Thoracic aorta (tissue), 2 donors: ENCODE measurements around the gene IRAK2. TPM values are rescaled to one million over a fixed set of nuclear protein-coding genes. Genes with fewer than 3 reads are reported as not detected.

Experiments
- ATAC-seq: fragments of 150-250 bp; one replicate; pipeline ENCODE4 v1.8.0; 2017; ENCODE audit warnings: low read depth; ENCODE audit not compliant: insufficient number of reproducible peaks, low FRiP score
- DNase-seq: peaks from one replicate; pipeline ENCODE4 v3.0.0-alpha.2; 2020; ENCODE audit warnings: low spot score
- H3K27ac ChIP-seq, 2 donors: fragments of 200-600 bp; sonication (generic); 1 replicate in 1 of 2; 2 replicates in 1 of 2; pipeline ENCODE4 v1.5.1; 2016; ENCODE audit warnings: mild to moderate bottlenecking in 2 of 2, moderate library complexity in 2 of 2
- H3K27me3 ChIP-seq: fragments of 200-600 bp; sonication (generic); replicated peaks from 2 replicates; pipeline ENCODE4 v1.6.0; 2016; ENCODE audit warnings: mild to moderate bottlenecking; ENCODE audit not compliant: insufficient read depth
- H3K36me3 ChIP-seq: fragments of 200-600 bp; sonication (generic); one replicate; pipeline ENCODE4 v1.5.1; 2016
- H3K4me1 ChIP-seq, 2 donors: fragments of 200-600 bp; sonication (generic); 1 replicate in 1 of 2; 2 replicates in 1 of 2; pipeline versions ENCODE4 v1.5.1 to v1.6.0; 2016; ENCODE audit warnings: low read depth in 2 of 2, mild to moderate bottlenecking in 1 of 2; ENCODE audit not compliant: control insufficient read depth in 1 of 2
- H3K4me3 ChIP-seq: fragments of 200-600 bp; sonication (generic); 2 replicates; pipeline ENCODE4 v1.5.1; 2016; ENCODE audit warnings: mild to moderate bottlenecking
- H3K9me3 ChIP-seq: fragments of 200-600 bp; sonication (generic); 2 replicates; pipeline ENCODE4 v1.5.1; 2016
- total RNA-seq, 2 donors: library from RNA; depleted of rRNA; stranded (reverse); fragments of >200 nt; gene quantifications; one replicate each; pipeline versions ENCODE4 v1.1.0 to v1.2.3, GENCODE V29; 2016
- TF ChIP-seq, protein P1 (sequence below): fragments of 200-600 bp; sonication (generic); IDR thresholded peaks from one replicate; pipeline ENCODE4 v1.5.1; 2019; ENCODE audit warnings: antibody characterized with exemption

IRAK2 gene
- total RNA-seq, 2 donors from 2014 or later, result 5.7 to 13.8 TPM

DNA sequence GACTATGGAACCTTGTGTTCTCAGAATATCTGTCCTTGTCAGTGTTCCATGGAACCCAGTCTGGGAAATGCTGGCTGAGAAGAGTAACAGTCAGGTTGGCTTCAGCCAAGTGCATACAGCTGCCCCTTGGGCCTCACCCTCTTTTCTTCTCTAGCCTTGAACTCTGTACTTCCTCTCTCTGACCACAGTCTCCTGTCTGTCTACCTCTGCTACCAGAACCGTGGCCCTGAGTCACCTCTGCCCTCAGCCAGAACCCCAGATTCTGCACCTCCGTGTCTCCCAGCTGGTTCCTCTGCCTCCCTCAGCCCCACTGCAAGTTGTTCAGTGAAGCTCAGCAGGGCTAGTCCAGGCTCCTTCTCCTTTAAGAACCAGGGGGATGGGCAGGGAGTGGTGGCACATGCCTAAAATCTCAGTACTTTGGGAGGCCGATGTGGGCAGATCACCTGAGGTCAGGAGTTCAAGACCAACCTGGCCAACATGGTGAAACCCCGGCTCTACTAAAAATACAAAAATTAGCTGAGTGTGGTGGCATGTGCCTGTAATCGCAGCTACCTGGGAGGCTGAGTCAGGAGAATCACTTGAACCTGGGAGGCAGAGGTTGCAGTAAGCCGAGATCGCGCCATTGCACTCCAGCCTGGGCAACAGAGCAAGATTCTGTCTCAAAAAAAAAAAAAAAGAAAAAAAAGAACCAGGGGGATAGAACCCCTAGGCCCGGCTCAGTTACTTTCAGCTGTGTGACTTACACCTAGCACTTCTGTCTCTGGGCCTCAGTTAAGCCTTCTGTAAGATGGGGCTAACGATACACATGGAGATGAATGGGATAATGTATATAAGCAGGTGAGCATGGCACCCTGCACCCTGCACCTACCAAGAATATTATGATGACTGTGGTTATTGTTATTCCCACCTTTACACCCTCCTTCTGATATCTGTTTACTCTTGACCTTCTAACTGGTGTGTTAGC lies 59.2 kb downstream of the IRAK2 start:
- TF ChIP-seq, protein P1, sequence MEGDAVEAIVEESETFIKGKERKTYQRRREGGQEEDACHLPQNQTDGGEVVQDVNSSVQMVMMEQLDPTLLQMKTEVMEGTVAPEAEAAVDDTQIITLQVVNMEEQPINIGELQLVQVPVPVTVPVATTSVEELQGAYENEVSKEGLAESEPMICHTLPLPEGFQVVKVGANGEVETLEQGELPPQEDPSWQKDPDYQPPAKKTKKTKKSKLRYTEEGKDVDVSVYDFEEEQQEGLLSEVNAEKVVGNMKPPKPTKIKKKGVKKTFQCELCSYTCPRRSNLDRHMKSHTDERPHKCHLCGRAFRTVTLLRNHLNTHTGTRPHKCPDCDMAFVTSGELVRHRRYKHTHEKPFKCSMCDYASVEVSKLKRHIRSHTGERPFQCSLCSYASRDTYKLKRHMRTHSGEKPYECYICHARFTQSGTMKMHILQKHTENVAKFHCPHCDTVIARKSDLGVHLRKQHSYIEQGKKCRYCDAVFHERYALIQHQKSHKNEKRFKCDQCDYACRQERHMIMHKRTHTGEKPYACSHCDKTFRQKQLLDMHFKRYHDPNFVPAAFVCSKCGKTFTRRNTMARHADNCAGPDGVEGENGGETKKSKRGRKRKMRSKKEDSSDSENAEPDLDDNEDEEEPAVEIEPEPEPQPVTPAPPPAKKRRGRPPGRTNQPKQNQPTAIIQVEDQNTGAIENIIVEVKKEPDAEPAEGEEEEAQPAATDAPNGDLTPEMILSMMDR, result no peak
- ATAC-seq, result no peak
- no peak overlapping the region for H3K4me3 ChIP-seq
- peak overlapping the region in 1 of 2 donors; percentile 15 for H3K27ac ChIP-seq
- peaks cover 0 to 5% of the 10 kb centered on the region in 2 donors for H3K4me1 ChIP-seq
- H3K36me3 ChIP-seq, result peaks cover 15% of the 10 kb centered on the region
- H3K27me3 ChIP-seq, result no peaks in the 10 kb centered on the region
- no peak for DNase-seq
- H3K9me3 ChIP-seq, result no peaks in the 10 kb centered on the region

GRCh38 chr3:10224794-10225665 lies 60.3 kb downstream of the IRAK2 start:
- peak; percentile 69 for DNase-seq
- TF ChIP-seq, protein P1, result peak; percentile 81
- Histone ChIP-seq H3K9me3 (no peaks in the 10 kb centered on the region), H3K4me3 (no peak overlapping the region), H3K36me3 (peaks cover 15% of the 10 kb centered on the region), H3K27me3 (no peaks in the 10 kb centered on the region), H3K27ac (peak overlapping the region; percentile 30 to 49), H3K4me1 (peaks cover 0 to 5% of the 10 kb centered on the region in 2 donors)
- ATAC-seq, result peak; percentile 66

DNA sequence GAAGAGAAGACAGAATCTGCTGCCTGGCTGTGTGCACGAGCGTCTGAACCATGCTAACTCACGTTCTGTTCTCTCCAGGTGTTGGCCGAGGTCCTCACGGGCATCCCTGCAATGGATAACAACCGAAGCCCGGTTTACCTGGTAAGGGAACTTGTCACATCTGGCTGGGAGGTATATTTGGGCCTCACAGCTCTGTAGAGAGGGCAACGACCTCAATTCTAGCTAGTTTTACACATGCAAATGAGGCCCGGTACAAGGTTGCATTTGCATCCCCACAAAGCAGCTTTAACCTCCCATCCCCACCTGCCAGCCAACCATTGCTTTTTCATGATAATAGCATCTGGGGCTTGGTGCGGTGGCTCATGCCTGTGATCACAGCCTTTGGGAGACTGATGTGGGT lies 61.6 kb downstream of the IRAK2 start:
- no peak for ATAC-seq
- Histone ChIP-seq H3K27ac (no peak overlapping the region), H3K9me3 (no peaks in the 10 kb centered on the region), H3K36me3 (peaks cover 15% of the 10 kb centered on the region), H3K27me3 (no peaks in the 10 kb centered on the region), H3K4me3 (no peak overlapping the region), H3K4me1 (peaks cover 0 to 5% of the 10 kb centered on the region in 2 donors)
- DNase-seq, result no peak
- TF ChIP-seq, protein P1, result no peak

DNA sequence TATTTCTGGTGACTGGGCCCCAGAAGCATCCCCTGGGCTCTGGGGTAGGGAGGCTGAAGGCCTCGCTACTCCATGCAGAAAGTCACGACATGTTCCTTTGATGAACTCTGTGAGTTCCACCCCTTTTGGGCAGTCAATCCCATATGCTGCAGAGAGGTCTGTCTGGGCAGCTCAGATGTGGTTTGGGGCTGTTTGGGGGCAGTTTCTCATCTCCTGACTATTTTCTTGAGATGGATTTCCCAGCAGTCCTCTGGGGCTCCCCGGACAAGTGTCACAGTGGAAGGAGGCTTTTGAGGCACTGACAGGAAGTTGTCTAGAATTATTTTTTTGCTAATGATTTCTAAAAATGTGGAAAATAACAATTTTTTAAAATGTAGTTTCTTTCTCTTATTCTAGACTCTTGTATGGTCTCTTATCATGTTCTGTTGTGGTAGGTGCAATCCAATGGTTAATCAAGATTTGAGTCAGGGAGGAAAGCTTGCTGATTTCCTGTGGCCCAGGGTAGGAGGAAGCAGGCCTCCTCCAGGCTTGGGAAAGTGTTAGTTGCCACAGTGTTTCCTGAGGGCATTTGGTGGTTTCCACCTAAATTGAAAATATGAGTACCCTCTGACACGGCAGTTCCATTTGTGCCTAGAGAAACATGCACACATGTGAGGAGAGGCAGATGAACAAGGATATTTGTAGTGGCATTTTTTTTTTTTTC lies 63.7 kb downstream of the IRAK2 start:
- ATAC-seq (no peak), DNase-seq (no peak)
- no peaks in the 10 kb centered on the region for H3K9me3 ChIP-seq
- TF ChIP-seq, protein P1, result no peak
- H3K36me3 ChIP-seq, result peaks cover 3% of the 10 kb centered on the region
- no peaks in the 10 kb centered on the region for H3K27me3 ChIP-seq
- no peak overlapping the region for H3K4me3 ChIP-seq
- peak overlapping the region in 1 of 2 donors; percentile 21 for H3K27ac ChIP-seq
- peaks cover 0 to 5% of the 10 kb centered on the region in 2 donors for H3K4me1 ChIP-seq
